GM06990 (cell line): Measurements from ENCODE around the gene ZKSCAN4.

Source experiments
- DNase-seq: peaks from one replicate; pipeline ENCODE4 v3.0.0-alpha.2; 2011; ENCODE audit not compliant: insufficient read length; ENCODE audit errors: extremely low read depth
- H3K27me3 ChIP-seq: replicated peaks from 2 replicates; pipeline ENCODE4 v1.6.0; 2011; ENCODE audit warnings: low read length; ENCODE audit not compliant: control insufficient read depth, insufficient read depth
- H3K36me3 ChIP-seq: 2 replicates; pipeline ENCODE4 v1.5.1; 2011; ENCODE audit warnings: low read length; ENCODE audit not compliant: control insufficient read depth, insufficient read depth
- H3K4me3 ChIP-seq: replicated peaks from 2 replicates; pipeline ENCODE4 v1.5.1; 2011; ENCODE audit warnings: low read depth, mild to moderate bottlenecking, control low read depth, low read length
- TF ChIP-seq, protein P1 (sequence below): IDR thresholded peaks from 2 replicates; pipeline ENCODE4 v1.5.1; 2011; ENCODE audit warnings: low read length, control low read depth, mild to moderate bottlenecking, inconsistent platforms; ENCODE audit not compliant: insufficient read depth, poor library complexity, severe bottlenecking

ZKSCAN4 gene

DNA sequence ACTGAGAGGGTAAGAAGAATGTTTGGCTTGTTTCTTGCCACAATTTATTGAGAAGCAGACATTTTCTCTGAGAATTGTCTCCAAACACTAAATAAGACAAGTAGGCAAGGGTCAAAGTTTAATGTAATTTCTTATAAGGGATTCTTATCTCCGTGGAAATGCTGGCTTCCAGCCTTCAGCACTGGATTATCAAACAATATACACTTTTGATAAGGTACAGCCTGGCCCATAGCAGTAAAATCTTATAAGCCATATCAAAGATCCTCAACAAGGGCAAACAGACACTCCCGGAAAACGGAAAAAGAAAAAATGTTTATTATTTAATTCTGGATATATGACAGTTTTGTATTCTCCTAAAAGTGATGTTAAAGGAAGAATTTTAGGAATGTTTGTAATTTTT, 45.5 kb downstream of the ZKSCAN4 start:
- Histone ChIP-seq H3K36me3 (no peaks in the 10 kb centered on the region), H3K27me3 (no peaks in the 10 kb centered on the region), H3K4me3 (no peak overlapping the region)
- no peak for DNase-seq
- TF ChIP-seq, protein P1, sequence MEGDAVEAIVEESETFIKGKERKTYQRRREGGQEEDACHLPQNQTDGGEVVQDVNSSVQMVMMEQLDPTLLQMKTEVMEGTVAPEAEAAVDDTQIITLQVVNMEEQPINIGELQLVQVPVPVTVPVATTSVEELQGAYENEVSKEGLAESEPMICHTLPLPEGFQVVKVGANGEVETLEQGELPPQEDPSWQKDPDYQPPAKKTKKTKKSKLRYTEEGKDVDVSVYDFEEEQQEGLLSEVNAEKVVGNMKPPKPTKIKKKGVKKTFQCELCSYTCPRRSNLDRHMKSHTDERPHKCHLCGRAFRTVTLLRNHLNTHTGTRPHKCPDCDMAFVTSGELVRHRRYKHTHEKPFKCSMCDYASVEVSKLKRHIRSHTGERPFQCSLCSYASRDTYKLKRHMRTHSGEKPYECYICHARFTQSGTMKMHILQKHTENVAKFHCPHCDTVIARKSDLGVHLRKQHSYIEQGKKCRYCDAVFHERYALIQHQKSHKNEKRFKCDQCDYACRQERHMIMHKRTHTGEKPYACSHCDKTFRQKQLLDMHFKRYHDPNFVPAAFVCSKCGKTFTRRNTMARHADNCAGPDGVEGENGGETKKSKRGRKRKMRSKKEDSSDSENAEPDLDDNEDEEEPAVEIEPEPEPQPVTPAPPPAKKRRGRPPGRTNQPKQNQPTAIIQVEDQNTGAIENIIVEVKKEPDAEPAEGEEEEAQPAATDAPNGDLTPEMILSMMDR, result no peak

DNA sequence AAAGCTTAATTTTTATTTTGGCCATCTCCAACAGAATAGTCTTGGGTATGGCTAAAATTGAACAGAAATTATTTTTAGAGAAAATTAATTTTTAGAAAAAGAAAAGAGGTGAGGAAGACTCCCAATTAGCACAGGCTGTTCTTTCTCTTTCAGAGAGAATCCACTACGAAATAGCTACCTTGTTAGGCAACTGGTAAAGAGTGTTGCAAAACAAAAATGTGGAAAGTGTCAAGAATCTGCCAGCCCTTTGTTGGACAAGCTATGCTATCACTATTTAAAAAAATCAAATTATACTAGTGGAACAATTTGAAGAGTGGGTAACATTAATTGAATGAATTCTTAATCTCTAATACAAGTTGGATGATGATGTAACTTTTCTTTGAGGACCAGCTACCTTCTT, 46.2 kb downstream of the ZKSCAN4 start:
- H3K4me3 ChIP-seq, result no peak overlapping the region
- H3K27me3 ChIP-seq, result no peaks in the 10 kb centered on the region
- TF ChIP-seq, protein P1, result no peak
- H3K36me3 ChIP-seq, result no peaks in the 10 kb centered on the region
- no peak for DNase-seq

DNA sequence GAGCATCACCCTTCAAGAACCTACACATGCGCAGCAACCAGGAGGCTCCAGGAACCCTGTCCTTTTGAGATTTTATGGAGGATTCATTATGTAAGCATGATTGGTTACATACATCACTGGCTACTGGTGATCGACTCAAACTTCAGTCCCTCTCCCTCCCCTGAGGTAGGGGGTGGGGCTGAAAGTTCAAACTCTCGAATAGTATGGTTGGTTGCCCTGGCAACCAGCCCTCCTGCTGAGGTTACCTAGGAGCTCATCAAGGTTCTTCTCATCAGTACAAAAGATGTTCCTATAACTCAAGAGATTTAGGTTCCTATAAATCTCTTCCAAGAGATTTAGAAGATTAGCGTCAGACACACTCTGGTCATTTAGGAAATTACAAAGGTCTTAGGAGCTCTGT, 48.9 kb downstream of the ZKSCAN4 start:
- no peaks in the 10 kb centered on the region for H3K27me3 ChIP-seq
- H3K4me3 ChIP-seq, result no peak overlapping the region
- H3K36me3 ChIP-seq, result no peaks in the 10 kb centered on the region
- TF ChIP-seq, protein P1, result no peak
- no peak for DNase-seq

DNA sequence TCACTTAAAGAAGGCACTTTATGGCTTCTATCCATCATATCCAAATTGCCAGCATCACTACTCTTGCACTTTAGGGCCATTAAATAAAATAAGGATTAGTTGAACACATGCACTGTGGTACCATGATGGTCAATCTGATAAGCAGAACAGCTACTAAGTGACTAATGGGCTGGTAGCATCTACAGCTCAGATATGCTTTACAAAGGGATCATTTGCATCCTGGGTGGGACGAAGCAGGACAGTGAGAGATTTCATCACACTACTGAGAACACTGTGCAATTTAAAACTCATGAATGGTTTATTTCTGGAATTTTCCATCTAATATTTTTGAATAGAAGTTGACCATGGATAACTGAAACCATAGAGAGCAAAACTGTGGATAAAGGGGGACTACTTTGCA, 52.0 kb downstream of the ZKSCAN4 start:
- no peak for DNase-seq
- Histone ChIP-seq H3K27me3 (no peaks in the 10 kb centered on the region), H3K36me3 (no peaks in the 10 kb centered on the region), H3K4me3 (no peak overlapping the region)
- TF ChIP-seq, protein P1, result no peak
